Osteocyte (in vitro differentiated cells): ENCODE measurements around the gene MCM7. TPM values are rescaled to one million over a fixed set of nuclear protein-coding genes. Genes with fewer than 3 reads are reported as not detected.

Experiments used
- DNase-seq: peaks from one replicate; pipeline ENCODE4 v3.0.0; 2021; ENCODE audit warnings: mixed read lengths; ENCODE audit not compliant: unreplicated experiment; ENCODE audit errors: extremely low spot score
- H3K27ac Mint-ChIP-seq: one replicate; pipeline ENCODE4 v1.8.0; 2021; ENCODE audit warnings: mild to moderate bottlenecking, mixed read lengths; ENCODE audit not compliant: unreplicated experiment
- H3K27me3 Mint-ChIP-seq: one replicate; pipeline ENCODE4 v1.8.0; 2021; ENCODE audit warnings: mixed read lengths; ENCODE audit not compliant: unreplicated experiment
- H3K36me3 Mint-ChIP-seq: one replicate; pipeline ENCODE4 v1.8.0; 2021; ENCODE audit warnings: mixed read lengths; ENCODE audit not compliant: unreplicated experiment
- H3K4me1 Mint-ChIP-seq: one replicate; pipeline ENCODE4 v1.8.0; 2021; ENCODE audit warnings: mixed read lengths; ENCODE audit not compliant: unreplicated experiment
- H3K4me3 Mint-ChIP-seq: one replicate; pipeline ENCODE4 v1.8.0; 2021; ENCODE audit warnings: mild to moderate bottlenecking, moderate library complexity, mixed read lengths; ENCODE audit not compliant: unreplicated experiment
- H3K9me3 Mint-ChIP-seq: one replicate; pipeline ENCODE4 v1.8.0; 2021; ENCODE audit warnings: mixed read lengths; ENCODE audit not compliant: unreplicated experiment
- total RNA-seq: library from RNA; stranded (reverse); gene quantifications from 2 replicates; pipeline ENCODE4 v1.2.1, GENCODE V29; 2021
- TF ChIP-seq, protein P1 (sequence below): fragments of 200-600 bp; sonication (generic); IDR thresholded peaks from 2 replicates; pipeline ENCODE4 v1.5.0; 2021; ENCODE audit warnings: antibody characterized with exemption, mild to moderate bottlenecking, moderate library complexity

The MCM7 gene
- total RNA-seq, 1 donor from 2014 or later: 77.8 TPM

GRCh38 chr7:100071018-100071723, 30.0 kb downstream of the MCM7 start:
- Mint-ChIP-seq H3K27me3 (no peaks in the 10 kb centered on the region), H3K4me3 (no peak overlapping the region), H3K4me1 (no peaks in the 10 kb centered on the region), H3K9me3 (peaks cover 15% of the 10 kb centered on the region), H3K27ac (no peak overlapping the region), H3K36me3 (peaks cover 72% of the 10 kb centered on the region)
- DNase-seq: no peak
- TF ChIP-seq, protein P1, sequence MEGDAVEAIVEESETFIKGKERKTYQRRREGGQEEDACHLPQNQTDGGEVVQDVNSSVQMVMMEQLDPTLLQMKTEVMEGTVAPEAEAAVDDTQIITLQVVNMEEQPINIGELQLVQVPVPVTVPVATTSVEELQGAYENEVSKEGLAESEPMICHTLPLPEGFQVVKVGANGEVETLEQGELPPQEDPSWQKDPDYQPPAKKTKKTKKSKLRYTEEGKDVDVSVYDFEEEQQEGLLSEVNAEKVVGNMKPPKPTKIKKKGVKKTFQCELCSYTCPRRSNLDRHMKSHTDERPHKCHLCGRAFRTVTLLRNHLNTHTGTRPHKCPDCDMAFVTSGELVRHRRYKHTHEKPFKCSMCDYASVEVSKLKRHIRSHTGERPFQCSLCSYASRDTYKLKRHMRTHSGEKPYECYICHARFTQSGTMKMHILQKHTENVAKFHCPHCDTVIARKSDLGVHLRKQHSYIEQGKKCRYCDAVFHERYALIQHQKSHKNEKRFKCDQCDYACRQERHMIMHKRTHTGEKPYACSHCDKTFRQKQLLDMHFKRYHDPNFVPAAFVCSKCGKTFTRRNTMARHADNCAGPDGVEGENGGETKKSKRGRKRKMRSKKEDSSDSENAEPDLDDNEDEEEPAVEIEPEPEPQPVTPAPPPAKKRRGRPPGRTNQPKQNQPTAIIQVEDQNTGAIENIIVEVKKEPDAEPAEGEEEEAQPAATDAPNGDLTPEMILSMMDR: no peak

- H3K9me3 Mint-ChIP-seq: peaks cover 15% of the 10 kb centered on the region
- DNase-seq: no peak
- H3K27ac Mint-ChIP-seq: no peak overlapping the region
- H3K4me3 Mint-ChIP-seq: no peak overlapping the region
- H3K4me1 Mint-ChIP-seq: peaks cover 4% of the 10 kb centered on the region
- no peaks in the 10 kb centered on the region for H3K27me3 Mint-ChIP-seq
- peaks cover 69% of the 10 kb centered on the region for H3K36me3 Mint-ChIP-seq
- TF ChIP-seq, protein P1: no peak
These were observed 31.2 kb downstream of the MCM7 start for GRCh38 chr7:100069991-100070390.

- peaks cover 59% of the 10 kb centered on the region for H3K36me3 Mint-ChIP-seq
- DNase-seq: no peak
- H3K27me3 Mint-ChIP-seq: no peaks in the 10 kb centered on the region
- H3K9me3 Mint-ChIP-seq: peaks cover 9% of the 10 kb centered on the region
- peaks cover 4% of the 10 kb centered on the region for H3K4me1 Mint-ChIP-seq
- no peak overlapping the region for H3K27ac Mint-ChIP-seq
- TF ChIP-seq, protein P1: no peak
- no peak overlapping the region for H3K4me3 Mint-ChIP-seq
These were observed 34.2 kb downstream of the MCM7 start for GRCh38 chr7:100066953-100067352.

GRCh38 chr7:100065452-100066186, 35.6 kb downstream of the MCM7 start:
- no peak for DNase-seq
- H3K4me1 Mint-ChIP-seq: peaks cover 4% of the 10 kb centered on the region
- no peak overlapping the region for H3K27ac Mint-ChIP-seq
- TF ChIP-seq, protein P1: no peak
- H3K4me3 Mint-ChIP-seq: no peak overlapping the region
- no peaks in the 10 kb centered on the region for H3K9me3 Mint-ChIP-seq
- peaks cover 52% of the 10 kb centered on the region for H3K36me3 Mint-ChIP-seq
- H3K27me3 Mint-ChIP-seq: no peaks in the 10 kb centered on the region

DNA sequence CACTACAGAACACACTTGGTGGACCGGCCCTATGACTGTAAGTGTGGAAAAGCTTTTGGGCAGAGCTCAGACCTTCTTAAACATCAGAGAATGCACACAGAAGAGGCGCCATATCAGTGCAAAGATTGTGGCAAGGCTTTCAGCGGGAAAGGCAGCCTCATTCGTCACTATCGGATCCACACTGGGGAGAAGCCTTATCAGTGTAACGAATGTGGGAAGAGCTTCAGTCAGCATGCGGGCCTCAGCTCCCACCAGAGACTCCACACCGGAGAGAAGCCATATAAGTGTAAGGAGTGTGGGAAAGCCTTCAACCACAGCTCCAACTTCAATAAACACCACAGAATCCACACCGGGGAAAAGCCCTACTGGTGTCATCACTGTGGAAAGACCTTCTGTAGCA, 37.0 kb downstream of the MCM7 start:
- TF ChIP-seq, protein P1: no peak
- Mint-ChIP-seq H3K4me1 (peaks cover 4% of the 10 kb centered on the region), H3K27me3 (no peaks in the 10 kb centered on the region), H3K4me3 (no peak overlapping the region), H3K9me3 (no peaks in the 10 kb centered on the region), H3K36me3 (peaks cover 47% of the 10 kb centered on the region), H3K27ac (no peak overlapping the region)
- DNase-seq: no peak
